Transverse colon (tissue), 4 donors: ENCODE data around the gene MAPK12. TPM values are rescaled to one million over a fixed set of nuclear protein-coding genes. Genes with fewer than 3 reads are reported as not detected.
A peak's percentile ranks its signal among the peaks of the same experiment; 100 is the strongest.

Experiments
- DNase-seq: peaks from one replicate; pipeline ENCODE4 v3.0.0-alpha.2; 2019
- H3K27ac ChIP-seq, 4 donors: fragments of 200-600 bp; sonication (generic); 2 replicates each; pipeline ENCODE4 v1.5.1; 2016 to 2018; ENCODE audit warnings: inconsistent platforms in 4 of 4
- H3K27me3 ChIP-seq: fragments of 200-600 bp; sonication (generic); 2 replicates; pipeline ENCODE4 v1.5.1; 2017; ENCODE audit warnings: inconsistent platforms
- H3K36me3 ChIP-seq, 4 donors: fragments of 200-600 bp; sonication (generic); 2 replicates each; pipeline ENCODE4 v1.5.1; 2017 to 2019; ENCODE audit warnings: inconsistent platforms in 4 of 4
- H3K4me1 ChIP-seq, 4 donors: fragments of 200-600 bp; sonication (generic); 2 replicates each; pipeline ENCODE4 v1.5.1; 2017 to 2020; ENCODE audit warnings: inconsistent platforms in 4 of 4
- H3K4me3 ChIP-seq, 4 donors: fragments of 200-600 bp; sonication (generic); 1 replicate in 1 of 4; 2 replicates in 3 of 4; pipeline versions ENCODE4 v1.5.1 to v1.6.1; 2017 to 2019; ENCODE audit warnings: inconsistent platforms in 4 of 4
- H3K9me3 ChIP-seq, 2 donors: fragments of 200-600 bp; sonication (generic); 2 replicates each; pipeline ENCODE4 v1.5.1; 2017 to 2019; ENCODE audit warnings: inconsistent platforms in 2 of 2
- CTCF ChIP-seq, 5 experiments: fragments of 200-600 bp in 3 of 5; fragments of 450-650 bp in 2 of 5; sonication (generic) in 3 of 5; IDR thresholded peaks; 1 replicate in 2 of 5; 2 replicates in 3 of 5; pipeline ENCODE4 v1.5.1; 2016 to 2017; ENCODE audit warnings: antibody characterized with exemption in 5 of 5, inconsistent platforms in 3 of 5, mild to moderate bottlenecking in 2 of 5, moderate library complexity in 1 of 5
- EP300 ChIP-seq: sonication (generic); formaldehyde crosslinking; IDR thresholded peaks from one replicate; pipeline ENCODE4 v1.6.1; 2017; ENCODE audit warnings: antibody characterized with exemption, low read depth
- POLR2A ChIP-seq: fragments of 450-650 bp; IDR thresholded peaks from one replicate; pipeline ENCODE4 v1.6.1; 2016; ENCODE audit warnings: antibody characterized with exemption, mild to moderate bottlenecking, moderate library complexity
- POLR2AphosphoS5 ChIP-seq, 3 donors: sonication (generic); formaldehyde crosslinking; IDR thresholded peaks; one replicate each; pipeline ENCODE4 v1.6.1; 2016; ENCODE audit warnings: antibody characterized with exemption in 3 of 3
- WGBS, 2 donors: methylation state at CpG; one replicate each; pipeline ENCODE4 v1.1.5; 2018; ENCODE audit warnings: low coverage in 1 of 2; 5-methylcytosine and 5-hydroxymethylcytosine counted together
- in situ Hi-C, 4 donors: fragments of 200-750 bp; cut with MboI; loops; one replicate each; pipeline versions ENCODE4 v1.15.0 to v1.15.1; 2017; ENCODE audit warnings: low sequenced_read_pairs in 3 of 4, low pct_ligation_motif_present in 1 of 4, low pct_unique_long_range_greater_than_20kb in 1 of 4
- intact Hi-C: fragments of 100-400 bp; cut with DNase I; formaldehyde crosslinking; loops from one replicate; pipeline ENCODE4 v1.15.1; 2023; ENCODE audit warnings: low total_unique reads
- total RNA-seq, 4 donors: library from RNA; depleted of rRNA; stranded (reverse); fragments of >200 nt; gene quantifications; one replicate each; pipeline ENCODE4 v1.1.0, GENCODE V29; 2016

The MAPK12 gene
- total RNA-seq, 4 donors from 2014 or later, result 1.1 to 9.4 (median 3.3) TPM

- no peaks in the 10 kb centered on the region for H3K27me3 ChIP-seq
- intact Hi-C loops (no loop called here), in situ Hi-C loops (no loop called here)
- no peak overlapping the region for H3K4me3 ChIP-seq
- no peaks in the 10 kb centered on the region for H3K36me3 ChIP-seq
- H3K9me3 ChIP-seq, result no peaks in the 10 kb centered on the region
- no peak overlapping the region for H3K27ac ChIP-seq
- H3K4me1 ChIP-seq, result peaks cover 22 to 50% (median 42%) of the 10 kb centered on the region in 4 donors
- TF ChIP-seq POLR2A (no peak), POLR2AphosphoS5 (IDR thresholded peaks at IDR 0.05) (no peak), EP300 (no peak), CTCF (IDR thresholded peaks at IDR 0.05) (no peak)
- no peak for DNase-seq
- 87 to 93% methylated on average over 3 to 23 of the region's 29 CpGs for WGBS, 2 donors
Measured at GRCh38 chr22:50248196-50249081, 13.0 kb downstream of the MAPK12 start.

GRCh38 chr22:50247748-50248147, 13.7 kb downstream of the MAPK12 start:
- Histone ChIP-seq H3K4me3 (no peak overlapping the region), H3K36me3 (no peaks in the 10 kb centered on the region), H3K27me3 (no peaks in the 10 kb centered on the region), H3K4me1 (peaks cover 28 to 57% (median 49%) of the 10 kb centered on the region in 4 donors), H3K27ac (peak overlapping the region in 1 of 4 donors; percentile 26), H3K9me3 (no peaks in the 10 kb centered on the region)
- in situ Hi-C loops, result no loop called here
- intact Hi-C loops, result no loop called here
- TF ChIP-seq POLR2AphosphoS5 (IDR thresholded peaks at IDR 0.05) (no peak), POLR2A (no peak), CTCF (IDR thresholded peaks at IDR 0.05) (no peak), EP300 (no peak)
- DNase-seq, result peak; percentile 77
- 27% methylated on average over 15 of the region's 16 CpGs; no CpG with 5 or more reads in 1 of the 2 donors for WGBS, 2 donors

GRCh38 chr22:50246242-50247175, 15.0 kb downstream of the MAPK12 start:
- TF ChIP-seq POLR2AphosphoS5 (IDR thresholded peaks at IDR 0.05), result no peak
- TF ChIP-seq EP300, result no peak
- TF ChIP-seq POLR2A, result no peak
- peak in 1 of 5 experiments; percentile 28 for TF ChIP-seq CTCF (IDR thresholded peaks at IDR 0.05)
- Histone ChIP-seq H3K4me3 (no peak overlapping the region), H3K36me3 (no peaks in the 10 kb centered on the region), H3K27ac (peak overlapping the region; percentile 93 to 95 (median 94)), H3K9me3 (no peaks in the 10 kb centered on the region), H3K27me3 (no peaks in the 10 kb centered on the region), H3K4me1 (peaks cover 38 to 62% (median 54%) of the 10 kb centered on the region in 4 donors)
- WGBS, 2 donors, result 86 to 92% methylated on average over 4 to 19 of the region's 20 CpGs
- DNase-seq, result no peak
- in situ Hi-C loops (no loop called here), intact Hi-C loops (no loop called here)
